ENCODE results near the gene CDH4.

- no peak for TF ChIP-seq POLR2A (IDR thresholded peaks at IDR 0.05)
- no peak for TF ChIP-seq CTCF (IDR thresholded peaks at IDR 0.05)
- TF ChIP-seq EP300 (IDR thresholded peaks at IDR 0.05): no peak
Measured at GRCh38 chr20:61890210-61890609, 638.1 kb downstream of the CDH4 start.

All from upper lobe of left lung (tissue), 4 donors.